Measurements from ENCODE around the gene ACKR3.

DNA sequence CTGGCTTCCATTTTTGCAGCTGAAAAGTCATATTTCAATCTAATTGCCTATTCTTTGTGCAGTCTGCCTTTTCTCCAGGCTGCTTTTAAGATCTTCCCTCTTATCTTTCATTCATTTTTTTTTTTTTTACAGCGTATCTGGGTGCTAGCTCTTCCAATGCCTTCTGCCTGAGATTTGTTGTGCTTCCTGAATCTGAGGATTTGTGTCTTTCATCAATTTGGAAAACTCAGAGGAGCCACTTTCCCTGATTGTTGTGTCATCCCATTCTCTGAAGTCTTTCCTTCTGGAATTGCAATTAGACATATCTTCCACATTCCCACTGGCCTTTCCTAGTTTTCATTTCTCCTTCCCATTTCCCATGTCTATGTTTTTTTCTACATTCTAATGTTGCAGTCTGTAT, 21.9 kb upstream of the ACKR3 start:
- TF ChIP-seq, protein P1, sequence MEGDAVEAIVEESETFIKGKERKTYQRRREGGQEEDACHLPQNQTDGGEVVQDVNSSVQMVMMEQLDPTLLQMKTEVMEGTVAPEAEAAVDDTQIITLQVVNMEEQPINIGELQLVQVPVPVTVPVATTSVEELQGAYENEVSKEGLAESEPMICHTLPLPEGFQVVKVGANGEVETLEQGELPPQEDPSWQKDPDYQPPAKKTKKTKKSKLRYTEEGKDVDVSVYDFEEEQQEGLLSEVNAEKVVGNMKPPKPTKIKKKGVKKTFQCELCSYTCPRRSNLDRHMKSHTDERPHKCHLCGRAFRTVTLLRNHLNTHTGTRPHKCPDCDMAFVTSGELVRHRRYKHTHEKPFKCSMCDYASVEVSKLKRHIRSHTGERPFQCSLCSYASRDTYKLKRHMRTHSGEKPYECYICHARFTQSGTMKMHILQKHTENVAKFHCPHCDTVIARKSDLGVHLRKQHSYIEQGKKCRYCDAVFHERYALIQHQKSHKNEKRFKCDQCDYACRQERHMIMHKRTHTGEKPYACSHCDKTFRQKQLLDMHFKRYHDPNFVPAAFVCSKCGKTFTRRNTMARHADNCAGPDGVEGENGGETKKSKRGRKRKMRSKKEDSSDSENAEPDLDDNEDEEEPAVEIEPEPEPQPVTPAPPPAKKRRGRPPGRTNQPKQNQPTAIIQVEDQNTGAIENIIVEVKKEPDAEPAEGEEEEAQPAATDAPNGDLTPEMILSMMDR (IDR thresholded peaks at IDR 0.05), result no peak
- TF ChIP-seq POLR2A (IDR thresholded peaks at IDR 0.05), result no peak
